NCI-H146 (cell line): ENCODE results near the gene USP21.

Source experiments
- DNase-seq: peaks from one replicate; lab custom pipeline; 2025; lab: John Stamatoyannopoulos, UW

USP21 gene

GRCh38 chr1:161171191-161171590 lies 11.9 kb downstream of the USP21 start:
- DNase-seq = no peak

GRCh38 chr1:161171696-161172095 lies 12.4 kb downstream of the USP21 start:
- DNase-seq = no peak

GRCh38 chr1:161172349-161172748 lies 13.0 kb downstream of the USP21 start:
- DNase-seq = no peak

GRCh38 chr1:161172776-161173376 lies 13.6 kb downstream of the USP21 start:
- no peak for DNase-seq

- no peak for DNase-seq
Observed at GRCh38 chr1:161173711-161174110, 14.4 kb downstream of the USP21 start.

GRCh38 chr1:161174911-161175310 lies 15.6 kb downstream of the USP21 start:
- DNase-seq = no peak

GRCh38 chr1:161175771-161176453 lies 16.6 kb downstream of the USP21 start:
- DNase-seq = no peak

- DNase-seq = no peak
Observed at GRCh38 chr1:161176468-161177111, 17.3 kb downstream of the USP21 start.

- peak; percentile 93 for DNase-seq
Observed at GRCh38 chr1:161177112-161177935, 18.0 kb downstream of the USP21 start, which contains the start of gene B4GALT3. Gene B4GALT3, minus strand, starts transcription at chr1:161177507. Its CDS starts 1,447 bp downstream, at chr1:161176060.

GRCh38 chr1:161177936-161178244 lies 18.6 kb downstream of the USP21 start:
- no peak for DNase-seq

GRCh38 chr1:161179698-161180097 lies 20.4 kb downstream of the USP21 start:
- DNase-seq = no peak

GRCh38 chr1:161180639-161181038 lies 21.3 kb downstream of the USP21 start:
- DNase-seq = no peak

- DNase-seq = no peak
Observed at GRCh38 chr1:161182214-161182613, 22.9 kb downstream of the USP21 start.

- no peak for DNase-seq
Observed at GRCh38 chr1:161185282-161185682, 26.0 kb downstream of the USP21 start.

- DNase-seq = no peak
Observed at GRCh38 chr1:161185732-161186311, 26.5 kb downstream of the USP21 start.

- no peak for DNase-seq
Observed at GRCh38 chr1:161187311-161187710, 28.0 kb downstream of the USP21 start.

GRCh38 chr1:161188381-161188780 lies 29.1 kb downstream of the USP21 start:
- no peak for DNase-seq

- no peak for DNase-seq
Observed at GRCh38 chr1:161189036-161189435, 29.7 kb downstream of the USP21 start.

- peak; percentile 64 for DNase-seq
Observed at GRCh38 chr1:161190962-161191521, 31.7 kb downstream of the USP21 start.

GRCh38 chr1:161191971-161192370 lies 32.7 kb downstream of the USP21 start:
- DNase-seq = no peak

- peak; percentile 70 for DNase-seq
Observed at GRCh38 chr1:161192476-161193465, 33.5 kb downstream of the USP21 start.
